Suprapubic skin (tissue), 4 donors: Measurements from ENCODE around the gene SHROOM4. TPM values are rescaled to one million over a fixed set of nuclear protein-coding genes. Genes with fewer than 3 reads are reported as not detected.

ENCODE experiments used
- DNase-seq, 2 donors: peaks; one replicate each; pipeline ENCODE4 v3.0.0-alpha.2; 2019; ENCODE audit warnings: low spot score in 2 of 2
- H3K27ac ChIP-seq: fragments of 200-600 bp; sonication (generic); one replicate; pipeline ENCODE4 v1.5.1; 2019
- H3K27me3 ChIP-seq: fragments of 200-600 bp; sonication (generic); one replicate; pipeline ENCODE4 v1.5.1; 2019
- H3K36me3 ChIP-seq: fragments of 200-600 bp; sonication (generic); one replicate; pipeline ENCODE4 v1.5.1; 2019
- H3K4me1 ChIP-seq: fragments of 200-600 bp; sonication (generic); one replicate; pipeline ENCODE4 v1.5.1; 2019
- H3K4me3 ChIP-seq: fragments of 200-600 bp; sonication (generic); one replicate; pipeline ENCODE4 v1.5.1; 2019; ENCODE audit warnings: mild to moderate bottlenecking
- H3K9me3 ChIP-seq: fragments of 200-600 bp; sonication (generic); one replicate; pipeline ENCODE4 v1.5.1; 2019
- CTCF ChIP-seq, 2 donors: fragments of 200-600 bp in 1 of 2; fragments of 450-650 bp in 1 of 2; sonication (generic) in 1 of 2; IDR thresholded peaks; one replicate each; pipeline ENCODE4 v1.5.1; 2016 to 2019; ENCODE audit warnings: antibody characterized with exemption in 2 of 2, mild to moderate bottlenecking in 1 of 2, moderate library complexity in 1 of 2
- EP300 ChIP-seq: sonication (generic); formaldehyde crosslinking; IDR thresholded peaks from one replicate; pipeline ENCODE4 v1.6.1; 2017; ENCODE audit warnings: antibody characterized with exemption
- POLR2A ChIP-seq, 2 donors: fragments of 450-650 bp; IDR thresholded peaks; one replicate each; pipeline ENCODE4 v1.6.1; 2017; ENCODE audit warnings: antibody characterized with exemption in 2 of 2, mild to moderate bottlenecking in 2 of 2, moderate library complexity in 2 of 2
- POLR2AphosphoS5 ChIP-seq, 3 donors: sonication (generic); formaldehyde crosslinking; IDR thresholded peaks; one replicate each; pipeline ENCODE4 v1.6.1; 2017; ENCODE audit warnings: antibody characterized with exemption in 3 of 3
- WGBS: methylation state at CpG from one replicate; pipeline ENCODE4 v1.1.5; 2018; 5-methylcytosine and 5-hydroxymethylcytosine counted together
- total RNA-seq, 4 donors: library from RNA; depleted of rRNA; stranded (reverse); fragments of >200 nt; gene quantifications; one replicate each; pipeline ENCODE4 v1.1.0, GENCODE V29; 2016

SHROOM4 gene
- total RNA-seq, 4 donors from 2014 or later: 2.3 to 10.0 (median 4.4) TPM

- Histone ChIP-seq H3K27ac (no peak overlapping the region), H3K27me3 (no peaks in the 10 kb centered on the region), H3K36me3 (no peaks in the 10 kb centered on the region), H3K4me3 (no peak overlapping the region), H3K9me3 (no peaks in the 10 kb centered on the region), H3K4me1 (no peaks in the 10 kb centered on the region)
- no peak for TF ChIP-seq POLR2A (IDR thresholded peaks at IDR 0.05)
- TF ChIP-seq POLR2AphosphoS5 (IDR thresholded peaks at IDR 0.05): no peak
- TF ChIP-seq CTCF (IDR thresholded peaks at IDR 0.05): no peak
- TF ChIP-seq EP300: no peak
- 72% methylated on average over 4 of the region's 4 CpGs for WGBS
- no peak for DNase-seq
Observed at GRCh38 chrX:50852524-50852923, 38.5 kb upstream of the SHROOM4 start.

DNA sequence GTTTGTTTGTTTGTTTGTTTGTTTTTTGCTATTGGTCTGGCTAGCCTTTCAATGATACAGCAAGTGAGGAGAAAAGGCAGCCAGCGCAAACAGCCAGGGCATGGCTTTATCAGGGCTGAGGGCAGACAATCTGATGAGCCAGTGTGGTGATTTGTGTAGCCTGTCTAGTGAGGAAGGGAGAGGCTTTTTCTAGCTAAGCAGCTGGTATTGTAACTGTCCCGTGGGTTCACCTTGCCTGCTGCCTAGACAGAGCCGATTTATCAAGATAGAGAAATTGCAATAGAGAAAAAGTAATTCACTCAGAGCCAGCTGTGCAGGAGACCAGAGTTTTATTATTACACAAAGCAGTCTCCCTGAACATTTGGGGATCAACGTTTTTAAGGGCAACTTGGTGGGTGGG, 28.2 kb upstream of the SHROOM4 start:
- 67% methylated on average over 4 of the region's 4 CpGs for WGBS
- Histone ChIP-seq H3K4me1 (no peaks in the 10 kb centered on the region), H3K27me3 (no peaks in the 10 kb centered on the region), H3K4me3 (no peak overlapping the region), H3K27ac (no peak overlapping the region), H3K36me3 (no peaks in the 10 kb centered on the region), H3K9me3 (no peaks in the 10 kb centered on the region)
- TF ChIP-seq CTCF (IDR thresholded peaks at IDR 0.05) (no peak), POLR2AphosphoS5 (IDR thresholded peaks at IDR 0.05) (no peak), POLR2A (IDR thresholded peaks at IDR 0.05) (no peak), EP300 (no peak)
- DNase-seq: no peak

DNA sequence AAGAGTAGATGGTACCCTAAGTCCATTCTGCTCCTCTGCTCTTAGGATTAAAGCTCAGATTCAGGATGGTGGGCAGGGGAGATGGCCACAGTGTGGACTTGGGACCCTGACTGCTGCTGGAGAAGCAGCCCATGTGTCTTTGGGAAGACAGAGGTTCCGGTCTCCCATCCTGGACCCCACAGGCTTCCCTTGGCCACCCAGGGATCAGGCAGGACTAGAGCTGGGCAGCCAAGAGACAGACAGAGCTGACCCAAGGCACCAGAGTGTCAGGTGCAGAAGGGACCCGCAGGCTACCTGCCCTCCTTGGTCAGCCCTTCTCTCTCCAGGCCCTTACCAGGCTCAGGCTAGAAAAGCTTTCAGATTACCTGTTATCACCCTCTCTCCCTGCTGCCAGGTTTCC, 25.7 kb upstream of the SHROOM4 start:
- WGBS: 100% methylated on average over 2 of the region's 2 CpGs
- no peak for DNase-seq
- no peaks in the 10 kb centered on the region for H3K4me1 ChIP-seq
- no peaks in the 10 kb centered on the region for H3K36me3 ChIP-seq
- H3K9me3 ChIP-seq: no peaks in the 10 kb centered on the region
- no peak overlapping the region for H3K4me3 ChIP-seq
- no peak for TF ChIP-seq EP300
- no peak for TF ChIP-seq POLR2AphosphoS5 (IDR thresholded peaks at IDR 0.05)
- no peak for TF ChIP-seq CTCF (IDR thresholded peaks at IDR 0.05)
- no peak for TF ChIP-seq POLR2A (IDR thresholded peaks at IDR 0.05)
- no peaks in the 10 kb centered on the region for H3K27me3 ChIP-seq
- H3K27ac ChIP-seq: no peak overlapping the region

- Histone ChIP-seq H3K4me1 (no peaks in the 10 kb centered on the region), H3K9me3 (no peaks in the 10 kb centered on the region), H3K27ac (no peak overlapping the region), H3K27me3 (no peaks in the 10 kb centered on the region), H3K36me3 (no peaks in the 10 kb centered on the region), H3K4me3 (no peak overlapping the region)
- TF ChIP-seq EP300 (no peak), POLR2A (IDR thresholded peaks at IDR 0.05) (no peak), CTCF (IDR thresholded peaks at IDR 0.05) (no peak), POLR2AphosphoS5 (IDR thresholded peaks at IDR 0.05) (no peak)
- no peak for DNase-seq
- 57% methylated on average over 5 of the region's 5 CpGs for WGBS
Observed at GRCh38 chrX:50838820-50839600, 25.0 kb upstream of the SHROOM4 start.

- Histone ChIP-seq H3K4me3 (no peak overlapping the region), H3K27ac (no peak overlapping the region), H3K36me3 (no peaks in the 10 kb centered on the region), H3K9me3 (no peaks in the 10 kb centered on the region), H3K27me3 (no peaks in the 10 kb centered on the region), H3K4me1 (no peaks in the 10 kb centered on the region)
- no peak for DNase-seq
- 27% methylated on average over 1 of the region's 1 CpG for WGBS
- TF ChIP-seq EP300 (no peak), CTCF (IDR thresholded peaks at IDR 0.05) (no peak), POLR2AphosphoS5 (IDR thresholded peaks at IDR 0.05) (no peak), POLR2A (IDR thresholded peaks at IDR 0.05) (no peak)
Observed at GRCh38 chrX:50827996-50828395, 14.0 kb upstream of the SHROOM4 start.
